IPS-18c (cell line): ENCODE data around the gene ESR2.
A peak's percentile ranks its signal among the peaks of the same experiment; 100 is the strongest.
"Not testable (repeated sequence)": the region's sequence is repeated elsewhere in the genome, so short reads cannot be mapped to it uniquely, and the experiment has no call there.

Experiments used
- H3K4me3 ChIP-seq: 2 replicates; pipeline ENCODE4 v1.7.0; 2013; ENCODE audit warnings: low read depth, mild to moderate bottlenecking, low read length, moderate library complexity; ENCODE audit not compliant: insufficient read depth
- H3K9me3 ChIP-seq: one replicate; pipeline ENCODE4 v1.6.1; 2013; ENCODE audit warnings: mild to moderate bottlenecking, low read length, moderate library complexity; ENCODE audit not compliant: control insufficient read depth, insufficient read depth

Gene ESR2

DNA sequence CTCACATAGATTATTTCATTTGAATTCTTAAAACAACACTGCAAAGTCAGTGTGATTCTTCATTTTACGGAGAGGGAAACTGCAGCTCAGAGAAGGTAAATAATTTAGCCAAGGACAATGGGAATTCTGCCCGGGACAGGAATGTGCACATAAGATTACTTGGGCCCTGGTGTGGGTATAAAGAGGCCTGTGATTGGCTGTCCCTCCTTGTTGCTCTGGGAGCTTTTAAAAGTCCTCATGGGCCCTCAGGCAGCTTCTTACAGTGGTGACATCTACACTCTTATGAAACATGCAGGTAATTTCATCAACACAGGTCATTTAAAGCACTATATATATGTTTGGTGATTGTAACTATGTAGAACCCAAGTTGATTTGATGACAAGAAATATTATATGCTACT lies 100.3 kb downstream of the ESR2 start:
- no peaks in the 10 kb centered on the region for H3K9me3 ChIP-seq
- H3K4me3 ChIP-seq = no peak overlapping the region

- no peak overlapping the region for H3K4me3 ChIP-seq
Observed at GRCh38 chr14:64191756-64192155, 102.4 kb downstream of the ESR2 start.

GRCh38 chr14:64190974-64191502 lies 103.1 kb downstream of the ESR2 start:
- Histone ChIP-seq H3K9me3 (no peaks in the 10 kb centered on the region), H3K4me3 (no peak overlapping the region)

More at GRCh38 chr14:64191756-64192155, 102.4 kb downstream of the ESR2 start:
- H3K9me3 ChIP-seq = no peaks in the 10 kb centered on the region

- Histone ChIP-seq H3K9me3 (peaks cover 2% of the 10 kb centered on the region), H3K4me3 (peak overlapping the region; percentile 22; the same call in 1 of the 2 replicates)
Observed at GRCh38 chr14:64187331-64187730, 106.8 kb downstream of the ESR2 start.

DNA sequence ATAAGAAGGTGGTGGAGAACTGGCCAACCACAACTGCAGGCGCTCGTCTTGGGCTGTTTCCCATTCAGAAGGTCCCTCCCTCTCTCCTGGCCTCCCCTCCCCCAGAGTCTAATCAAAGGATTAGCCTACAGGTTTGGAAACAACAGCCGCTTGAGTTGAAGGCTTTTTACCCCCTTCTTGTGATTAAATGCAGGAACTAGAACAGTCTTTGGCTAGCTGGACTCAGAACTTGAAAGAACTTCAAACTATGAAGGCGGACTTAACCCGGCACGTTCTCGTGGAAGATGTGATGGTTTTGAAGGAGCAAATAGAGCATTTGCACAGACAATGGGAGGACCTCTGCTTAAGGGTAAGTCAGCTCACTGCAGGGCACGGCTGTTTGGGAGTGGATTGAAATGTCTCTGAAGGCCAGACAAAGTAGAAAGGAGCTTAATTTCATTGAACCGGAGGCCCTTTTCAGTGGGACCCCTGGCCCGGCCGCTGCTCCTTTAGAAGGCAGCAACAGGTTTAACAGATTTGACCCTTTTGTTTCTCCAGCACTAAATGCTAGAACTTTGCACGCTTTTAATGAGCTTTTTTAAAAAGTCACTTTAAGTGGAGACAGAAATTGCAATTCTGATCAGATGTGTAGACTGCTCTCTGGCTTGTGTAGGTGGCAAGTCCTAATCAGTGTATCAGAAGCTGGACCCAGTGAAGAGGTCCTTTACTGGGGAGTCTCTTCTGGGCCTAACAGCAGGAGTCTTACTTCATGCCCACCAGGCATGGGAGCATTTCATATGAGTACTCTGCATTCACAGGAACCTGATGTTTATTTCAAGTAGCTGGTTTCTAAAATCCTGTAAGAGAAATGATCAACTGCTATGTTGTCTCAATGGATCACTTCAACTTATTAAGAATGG lies 107.7 kb downstream of the ESR2 start:
- Histone ChIP-seq H3K4me3 (peak overlapping the region; percentile 62), H3K9me3 (peaks cover 2% of the 10 kb centered on the region)

GRCh38 chr14:64185184-64185583 lies 109.0 kb downstream of the ESR2 start:
- Histone ChIP-seq H3K9me3 (peaks cover 2% of the 10 kb centered on the region), H3K4me3 (no peak overlapping the region)

- H3K4me3 ChIP-seq = no peak overlapping the region
- peaks cover 2% of the 10 kb centered on the region for H3K9me3 ChIP-seq
Observed at GRCh38 chr14:64184103-64184729, 110.0 kb downstream of the ESR2 start.

DNA sequence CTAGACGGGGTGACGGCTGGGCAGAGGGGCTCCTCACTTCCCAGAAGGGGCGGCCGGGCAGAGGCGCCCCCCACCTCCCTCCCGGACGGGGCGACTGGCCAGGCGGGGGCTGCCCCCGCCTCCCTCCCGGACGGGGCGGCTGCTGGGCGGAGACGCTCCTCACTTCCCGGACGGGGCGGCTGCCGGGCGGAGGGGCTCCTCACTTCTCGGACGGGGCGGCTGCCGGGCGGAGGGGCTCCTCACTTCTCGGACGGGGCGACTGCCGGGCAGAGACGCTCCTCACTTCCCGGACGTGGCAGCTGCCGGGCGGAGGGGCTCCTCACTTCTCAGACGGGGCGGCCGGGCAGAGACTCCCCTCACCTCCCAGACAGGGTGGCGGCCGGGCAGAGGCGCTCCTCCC lies 111.3 kb downstream of the ESR2 start:
- H3K4me3 ChIP-seq, H3K9me3 ChIP-seq: not testable (repeated sequence)

DNA sequence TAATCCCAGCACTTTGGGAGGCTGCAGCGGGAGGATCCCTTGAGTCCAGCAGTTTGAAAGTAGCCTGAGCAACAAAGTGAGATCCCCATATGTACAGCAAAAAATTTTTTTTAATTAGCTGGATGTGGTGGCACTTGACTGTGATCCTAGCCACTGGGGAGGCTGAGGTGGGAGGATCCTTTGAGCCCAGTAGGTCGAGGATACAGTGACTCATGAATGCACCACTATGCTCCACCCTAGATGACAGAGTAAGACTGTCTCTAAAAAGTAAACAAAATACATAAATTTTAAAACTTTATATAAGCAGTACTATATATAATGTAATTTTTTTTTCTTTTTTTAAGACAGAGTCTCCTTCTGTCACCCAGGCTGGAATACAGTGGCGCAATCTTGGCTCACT lies 115.4 kb downstream of the ESR2 start:
- no peaks in the 10 kb centered on the region for H3K9me3 ChIP-seq
- no peak overlapping the region for H3K4me3 ChIP-seq

- Histone ChIP-seq H3K4me3 (no peak overlapping the region), H3K9me3 (no peaks in the 10 kb centered on the region)
Observed at GRCh38 chr14:64176330-64176729, 117.8 kb downstream of the ESR2 start.

- no peaks in the 10 kb centered on the region for H3K9me3 ChIP-seq
- no peak overlapping the region for H3K4me3 ChIP-seq
Observed at GRCh38 chr14:64174922-64175782, 119.0 kb downstream of the ESR2 start.

DNA sequence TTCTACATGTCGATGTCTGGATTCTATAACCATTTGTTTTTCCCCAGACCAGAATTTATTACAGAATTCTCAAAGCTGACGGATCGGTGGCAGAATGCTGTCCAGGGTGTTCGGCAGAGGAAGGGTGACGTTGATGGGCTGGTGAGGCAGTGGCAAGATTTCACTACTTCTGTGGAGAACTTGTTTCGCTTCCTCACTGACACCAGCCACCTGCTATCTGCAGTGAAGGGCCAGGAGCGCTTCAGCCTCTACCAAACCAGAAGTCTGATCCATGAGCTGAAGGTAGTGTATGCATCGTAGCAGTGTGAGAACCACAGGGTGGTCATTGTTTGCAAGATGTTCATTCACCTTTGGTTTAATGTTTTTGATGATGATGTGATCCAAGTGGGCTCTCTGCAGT lies 124.0 kb downstream of the ESR2 start:
- Histone ChIP-seq H3K9me3 (no peaks in the 10 kb centered on the region), H3K4me3 (no peak overlapping the region)

DNA sequence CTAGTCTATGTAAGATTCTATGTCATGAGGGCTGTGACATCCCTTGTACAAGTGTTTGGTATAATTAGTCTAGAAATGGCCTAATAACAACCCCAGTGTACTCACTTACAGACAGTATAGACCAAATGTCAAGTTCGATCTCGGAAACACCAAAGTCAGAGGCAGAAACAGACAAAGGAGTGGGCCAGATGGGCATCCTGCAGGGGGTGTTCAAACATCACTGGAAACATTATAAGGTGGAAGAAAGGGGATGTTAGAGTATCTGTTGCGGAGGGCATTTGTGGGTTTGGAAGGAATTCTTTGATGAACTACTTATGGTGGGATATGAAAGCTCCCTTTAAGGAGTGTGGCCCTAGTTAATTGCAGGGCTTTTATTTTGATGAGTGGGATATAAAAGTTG lies 134.6 kb downstream of the ESR2 start:
- Histone ChIP-seq H3K4me3 (no peak overlapping the region), H3K9me3 (no peaks in the 10 kb centered on the region)

- Histone ChIP-seq H3K9me3 (no peaks in the 10 kb centered on the region), H3K4me3 (no peak overlapping the region)
Observed at GRCh38 chr14:64158608-64159007, 135.6 kb downstream of the ESR2 start.

DNA sequence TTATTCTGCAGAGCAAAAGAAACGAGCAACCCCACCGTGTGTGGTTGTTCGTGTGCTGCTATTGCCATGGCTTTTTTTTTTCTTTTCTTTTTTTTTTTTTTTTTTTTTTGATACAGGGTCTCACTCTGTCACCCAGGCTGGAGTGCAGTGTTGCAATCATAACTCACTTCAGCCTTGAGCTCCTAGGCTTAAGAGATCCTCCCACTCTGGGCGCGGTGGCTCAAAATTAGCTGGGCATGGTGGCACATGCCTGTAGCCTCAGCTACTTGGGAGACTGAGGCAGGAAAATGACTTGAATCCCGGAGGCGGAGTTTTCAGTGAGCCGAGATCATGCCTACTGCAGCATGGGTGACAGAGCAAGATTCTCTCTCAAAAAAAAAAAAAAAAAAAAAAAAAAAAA lies 144.2 kb downstream of the ESR2 start:
- Histone ChIP-seq H3K9me3 (no peaks in the 10 kb centered on the region), H3K4me3 (no peak overlapping the region)

- H3K9me3 ChIP-seq = no peaks in the 10 kb centered on the region
- H3K4me3 ChIP-seq = no peak overlapping the region
Observed at GRCh38 chr14:64147126-64147790, 146.9 kb downstream of the ESR2 start.
